Lower lobe of right lung (tissue), 2 donors: ENCODE data around the gene CGNL1. TPM values are rescaled to one million over a fixed set of nuclear protein-coding genes. Genes with fewer than 3 reads are reported as not detected.

Source experiments
- ATAC-seq, 2 donors: fragments of 200-7000 bp; cut with Tn5 transposase; one replicate each; pipeline ENCODE4 v1.9.1; 2020 to 2022; ENCODE audit warnings: mild to moderate bottlenecking in 2 of 2, moderate library complexity in 2 of 2
- DNase-seq: peaks from one replicate; pipeline ENCODE4 v3.0.0-alpha.2; 2020
- H3K27ac ChIP-seq: fragments of 200-600 bp; one replicate; pipeline ENCODE4 v1.8.0; 2022
- H3K27me3 ChIP-seq: fragments of 200-600 bp; one replicate; pipeline ENCODE4 v1.8.0; 2022; ENCODE audit warnings: low read depth
- H3K36me3 ChIP-seq: fragments of 200-600 bp; one replicate; pipeline ENCODE4 v1.8.0; 2022; ENCODE audit warnings: mild to moderate bottlenecking
- H3K4me1 ChIP-seq: fragments of 200-600 bp; one replicate; pipeline ENCODE4 v1.8.0; 2022
- H3K4me3 ChIP-seq: fragments of 200-600 bp; one replicate; pipeline ENCODE4 v1.8.0; 2022; ENCODE audit warnings: mild to moderate bottlenecking
- H3K9me3 ChIP-seq: fragments of 200-600 bp; one replicate; pipeline ENCODE4 v1.8.0; 2022
- CTCF ChIP-seq: fragments of 200-600 bp; IDR thresholded peaks from one replicate; pipeline ENCODE4 v1.8.0; 2022; ENCODE audit warnings: antibody characterized with exemption, mild to moderate bottlenecking
- intact Hi-C: fragments of 100-400 bp; cut with DNase I; formaldehyde crosslinking; loops from one replicate; pipeline ENCODE4 v1.11.0; 2022
- total RNA-seq: library from RNA; stranded (reverse); fragmentation: NEBNext Ultra II Directional; extraction: Animal tissue kit (Norgen Biotek cat#: 25700); gene quantifications from one replicate; pipeline ENCODE4 v1.2.1, GENCODE V29; 2021
- donor health status: DM: no; HTN: yes; CAD: no; lungs with severe emphysema.

Gene CGNL1
- total RNA-seq, 1 donor from 2014 or later, result 46.0 TPM

- peak in 1 of 2 donors; percentile 47 for ATAC-seq
- intact Hi-C loops, result no loop called here
- no peaks in the 10 kb centered on the region for H3K9me3 ChIP-seq
- TF ChIP-seq CTCF, result no peak
- no peak for DNase-seq
- peaks cover 8% of the 10 kb centered on the region for H3K4me1 ChIP-seq
- no peaks in the 10 kb centered on the region for H3K27me3 ChIP-seq
- H3K27ac ChIP-seq, result no peak overlapping the region
- H3K36me3 ChIP-seq, result peaks cover 20% of the 10 kb centered on the region
- H3K4me3 ChIP-seq, result no peak overlapping the region
Observed at GRCh38 chr15:57444877-57445513, 68.7 kb downstream of the CGNL1 start.

- intact Hi-C loops, result no loop called here
- no peaks in the 10 kb centered on the region for H3K27me3 ChIP-seq
- H3K27ac ChIP-seq, result no peak overlapping the region
- H3K9me3 ChIP-seq, result no peaks in the 10 kb centered on the region
- H3K36me3 ChIP-seq, result peaks cover 20% of the 10 kb centered on the region
- peaks cover 8% of the 10 kb centered on the region for H3K4me1 ChIP-seq
- ATAC-seq, result peak in 1 of 2 donors; percentile 44
- TF ChIP-seq CTCF, result no peak
- H3K4me3 ChIP-seq, result no peak overlapping the region
- DNase-seq, result no peak
Observed at GRCh38 chr15:57445872-57446271, 69.6 kb downstream of the CGNL1 start.

GRCh38 chr15:57446393-57446792 lies 70.1 kb downstream of the CGNL1 start:
- no peak for DNase-seq

GRCh38 chr15:57451555-57451954 lies 75.2 kb downstream of the CGNL1 start:
- no peak for DNase-seq
- no peaks in the 10 kb centered on the region for H3K9me3 ChIP-seq
- no peaks in the 10 kb centered on the region for H3K4me1 ChIP-seq
- H3K27me3 ChIP-seq, result no peaks in the 10 kb centered on the region
- no peak overlapping the region for H3K27ac ChIP-seq
- no peak for ATAC-seq
- H3K36me3 ChIP-seq, result peaks cover 17% of the 10 kb centered on the region
- intact Hi-C loops, result no loop called here
- no peak for TF ChIP-seq CTCF
- no peak overlapping the region for H3K4me3 ChIP-seq

More at GRCh38 chr15:57446393-57446792, 70.1 kb downstream of the CGNL1 start:
- Histone ChIP-seq H3K27me3 (no peaks in the 10 kb centered on the region), H3K36me3 (peaks cover 20% of the 10 kb centered on the region), H3K4me1 (peaks cover 8% of the 10 kb centered on the region), H3K4me3 (no peak overlapping the region), H3K27ac (no peak overlapping the region), H3K9me3 (no peaks in the 10 kb centered on the region)
- TF ChIP-seq CTCF, result no peak
- intact Hi-C loops, result no loop called here
- ATAC-seq, result no peak

GRCh38 chr15:57452090-57452754 lies 75.9 kb downstream of the CGNL1 start:
- Histone ChIP-seq H3K4me3 (no peak overlapping the region), H3K27ac (no peak overlapping the region), H3K27me3 (no peaks in the 10 kb centered on the region), H3K9me3 (no peaks in the 10 kb centered on the region), H3K4me1 (no peaks in the 10 kb centered on the region), H3K36me3 (peaks cover 17% of the 10 kb centered on the region)
- TF ChIP-seq CTCF, result no peak
- peak; percentile 35 to 81 for ATAC-seq
- no peak for DNase-seq
- intact Hi-C loops, result no loop called here
